K562 (cell line): ENCODE results near the gene UBE2M. TPM values are rescaled to one million over a fixed set of nuclear protein-coding genes. Genes with fewer than 3 reads are reported as not detected.

Experiments used
- CBFA2T3 ChIP-seq: fragments of 450-650 bp; IDR thresholded peaks from 2 replicates; pipeline ENCODE4 v1.6.1; 2017
- E2F4 ChIP-seq: sonication (generic); formaldehyde crosslinking; IDR thresholded peaks from 2 replicates; pipeline ENCODE4 v1.8.0; 2022; ENCODE audit warnings: mild to moderate bottlenecking, low read depth, missing genetic modification reagents
- EWSR1 ChIP-seq: fragments of 450-650 bp; IDR thresholded peaks from 2 replicates; pipeline ENCODE4 v1.6.1; 2018; ENCODE audit warnings: borderline replicate concordance, mild to moderate bottlenecking, low read depth, moderate library complexity; ENCODE audit not compliant: partially characterized antibody
- FOSL1 ChIP-seq: fragments of 200-800 bp; sonication (Bioruptor generic); conservative IDR thresholded peaks from 2 replicates; pipeline ENCODE4 v1.6.1; 2016; ENCODE audit warnings: missing genetic modification characterization, missing compliant biosample characterization
- FOXA1 ChIP-seq: fragments of 450-650 bp; IDR thresholded peaks from 2 replicates; pipeline ENCODE4 v1.6.1; 2016; ENCODE audit warnings: mild to moderate bottlenecking, borderline replicate concordance
- GATA2 ChIP-seq: sonication (generic); formaldehyde crosslinking; IDR thresholded peaks from 2 replicates; pipeline ENCODE4 v1.4.0; 2020; ENCODE audit warnings: mild to moderate bottlenecking, missing genetic modification reagents
- HBP1 ChIP-seq: fragments of 450-650 bp; formaldehyde crosslinking; IDR thresholded peaks from 2 replicates; pipeline ENCODE4 v1.4.0; 2022; ENCODE audit warnings: missing genetic modification characterization
- HMG20B ChIP-seq: fragments of 250-450 bp; sonication (Bioruptor Pico); IDR thresholded peaks from 2 replicates; pipeline ENCODE4 v1.5.0; 2021; ENCODE audit warnings: mild to moderate bottlenecking
- HOMEZ ChIP-seq: fragments of 250-450 bp; sonication (Bioruptor Pico); IDR thresholded peaks from 2 replicates; pipeline ENCODE4 v1.4.0; 2020; ENCODE audit warnings: mild to moderate bottlenecking, moderate library complexity
- MCM3 ChIP-seq: fragments of 450-650 bp; IDR thresholded peaks from 2 replicates; pipeline ENCODE4 v1.6.1; 2016
- MYBL2 ChIP-seq, 2 experiments: fragments of 450-650 bp in 1 of 2; sonication (generic) in 1 of 2; formaldehyde crosslinking in 1 of 2; IDR thresholded peaks; 2 replicates each; pipeline versions ENCODE4 v1.6.1 to v1.8.1; 2017 to 2022; ENCODE audit warnings: borderline replicate concordance in 1 of 2, inconsistent platforms in 1 of 2, low read depth in 1 of 2, mild to moderate bottlenecking in 1 of 2, missing genetic modification reagents in 1 of 2, moderate library complexity in 1 of 2
- NBN ChIP-seq: fragments of 450-650 bp; IDR thresholded peaks from 2 replicates; pipeline ENCODE4 v1.6.1; 2016; ENCODE audit warnings: low read depth, mild to moderate bottlenecking
- NFIX ChIP-seq: fragments of 250-450 bp; sonication (Bioruptor Pico); IDR thresholded peaks from 2 replicates; pipeline ENCODE4 v1.4.0; 2020; ENCODE audit warnings: low read depth, mild to moderate bottlenecking, moderate library complexity
- NRF1 ChIP-seq, 2 experiments: fragments of 450-650 bp; IDR thresholded peaks in 1 of 2; conservative IDR thresholded peaks in 1 of 2; 2 replicates each; pipeline ENCODE4 v1.6.1; 2014; ENCODE audit warnings: mild to moderate bottlenecking in 2 of 2
- SLC30A9 ChIP-seq: fragments of 250-450 bp; sonication (Bioruptor Pico); IDR thresholded peaks from 2 replicates; pipeline ENCODE4 v1.8.0; 2022; ENCODE audit warnings: mild to moderate bottlenecking, moderate library complexity
- SMAD2 ChIP-seq: fragments of 150-350 bp; IDR thresholded peaks from 2 replicates; pipeline ENCODE4 v1.6.1; 2014; ENCODE audit warnings: low read depth, mild to moderate bottlenecking, low read length
- TCF7 ChIP-seq: sonication (generic); IDR thresholded peaks from 2 replicates; pipeline ENCODE4 v1.6.1; 2016; ENCODE audit warnings: antibody characterized with exemption, borderline replicate concordance
- WHSC1 ChIP-seq: IDR thresholded peaks from one replicate; pipeline ENCODE4 v1.6.1; 2012; ENCODE audit warnings: low read length, control low read depth, inconsistent platforms
- ZNF696 ChIP-seq: fragments of 250-450 bp; sonication (Bioruptor Pico); conservative IDR thresholded peaks from 2 replicates; pipeline ENCODE4 v1.4.0; 2020; ENCODE audit warnings: mild to moderate bottlenecking, moderate library complexity
- ZZZ3 ChIP-seq: fragments of 450-650 bp; IDR thresholded peaks from 2 replicates; pipeline ENCODE4 v1.6.1; 2016; ENCODE audit warnings: antibody characterized with exemption, mild to moderate bottlenecking, moderate library complexity
- polyA plus RNA-seq, 8 experiments: library from polyadenylated mRNA; depleted of rRNA in 4 of 8; stranded (reverse) in 5 of 8; unstranded in 3 of 8; fragments of >200 nt; fragmentation: Nextera tagmentation in 2 of 8; fragmentation: Illumina TruSeq in 1 of 8; extraction: Ambion mirVana in 2 of 8; extraction: Trizol in 1 of 8; gene quantifications; 2 replicates each; pipeline versions ENCODE4 v1.2.1 to v1.2.3, GENCODE V29; 2011 to 2014; ENCODE audit warnings: inconsistent platforms in 1 of 8, missing spikeins in 1 of 8
- total RNA-seq, 7 experiments: library from RNA; depleted of rRNA in 6 of 7; stranded (reverse); fragments of >200 nt in 6 of 7; fragmentation: Illumina TruSeq in 2 of 7; extraction: Trizol in 2 of 7; gene quantifications; 2 replicates each; pipeline versions ENCODE4 v1.2.1 to v1.2.3, GENCODE V29; 2011 to 2021; ENCODE audit warnings: low replicate concordance in 1 of 7
- TF ChIP-seq, protein P1 (sequence below): fragments of 450-650 bp; IDR thresholded peaks from 2 replicates; pipeline ENCODE4 v1.6.1; 2016; ENCODE audit warnings: mild to moderate bottlenecking
- TF ChIP-seq, protein P2 (sequence below): IDR thresholded peaks from 2 replicates; pipeline ENCODE4 v1.6.1; 2014; ENCODE audit warnings: antibody characterized with exemption

UBE2M gene
- total and polyA plus RNA-seq, 9 of the 15 experiments (the other 6 are each of a cell fraction or from before 2014, with no cell fraction given) = 0.92 to 163 (median 85.7) TPM

- no peak for TF ChIP-seq HBP1 (CRISPR knock-in tag)
- no peak for TF ChIP-seq ZZZ3
- no peak for TF ChIP-seq E2F4
- TF ChIP-seq, protein P1, sequence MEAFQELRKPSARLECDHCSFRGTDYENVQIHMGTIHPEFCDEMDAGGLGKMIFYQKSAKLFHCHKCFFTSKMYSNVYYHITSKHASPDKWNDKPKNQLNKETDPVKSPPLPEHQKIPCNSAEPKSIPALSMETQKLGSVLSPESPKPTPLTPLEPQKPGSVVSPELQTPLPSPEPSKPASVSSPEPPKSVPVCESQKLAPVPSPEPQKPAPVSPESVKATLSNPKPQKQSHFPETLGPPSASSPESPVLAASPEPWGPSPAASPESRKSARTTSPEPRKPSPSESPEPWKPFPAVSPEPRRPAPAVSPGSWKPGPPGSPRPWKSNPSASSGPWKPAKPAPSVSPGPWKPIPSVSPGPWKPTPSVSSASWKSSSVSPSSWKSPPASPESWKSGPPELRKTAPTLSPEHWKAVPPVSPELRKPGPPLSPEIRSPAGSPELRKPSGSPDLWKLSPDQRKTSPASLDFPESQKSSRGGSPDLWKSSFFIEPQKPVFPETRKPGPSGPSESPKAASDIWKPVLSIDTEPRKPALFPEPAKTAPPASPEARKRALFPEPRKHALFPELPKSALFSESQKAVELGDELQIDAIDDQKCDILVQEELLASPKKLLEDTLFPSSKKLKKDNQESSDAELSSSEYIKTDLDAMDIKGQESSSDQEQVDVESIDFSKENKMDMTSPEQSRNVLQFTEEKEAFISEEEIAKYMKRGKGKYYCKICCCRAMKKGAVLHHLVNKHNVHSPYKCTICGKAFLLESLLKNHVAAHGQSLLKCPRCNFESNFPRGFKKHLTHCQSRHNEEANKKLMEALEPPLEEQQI = no peak
- TF ChIP-seq, protein P2, sequence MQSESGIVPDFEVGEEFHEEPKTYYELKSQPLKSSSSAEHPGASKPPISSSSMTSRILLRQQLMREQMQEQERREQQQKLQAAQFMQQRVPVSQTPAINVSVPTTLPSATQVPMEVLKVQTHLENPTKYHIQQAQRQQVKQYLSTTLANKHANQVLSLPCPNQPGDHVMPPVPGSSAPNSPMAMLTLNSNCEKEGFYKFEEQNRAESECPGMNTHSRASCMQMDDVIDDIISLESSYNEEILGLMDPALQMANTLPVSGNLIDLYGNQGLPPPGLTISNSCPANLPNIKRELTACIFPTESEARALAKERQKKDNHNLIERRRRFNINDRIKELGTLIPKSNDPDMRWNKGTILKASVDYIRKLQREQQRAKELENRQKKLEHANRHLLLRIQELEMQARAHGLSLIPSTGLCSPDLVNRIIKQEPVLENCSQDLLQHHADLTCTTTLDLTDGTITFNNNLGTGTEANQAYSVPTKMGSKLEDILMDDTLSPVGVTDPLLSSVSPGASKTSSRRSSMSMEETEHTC = peak; percentile 42; the same call in 1 of the 2 replicates
- TF ChIP-seq HMG20B (CRISPR knock-in tag) = no peak
- peak; percentile 76 for TF ChIP-seq GATA2
- no peak for TF ChIP-seq HOMEZ (CRISPR knock-in tag)
- TF ChIP-seq NBN = no peak
- TF ChIP-seq ZNF696 (CRISPR knock-in tag) = no peak
- no peak for TF ChIP-seq WHSC1
- TF ChIP-seq NRF1 (conservative IDR thresholded peaks at IDR 0.05 in 1 of 2, IDR thresholded peaks at IDR 0.05 in 1 of 2) = peak; percentile 76 to 81
- TF ChIP-seq CBFA2T3 = peak; percentile 72
- TF ChIP-seq EWSR1 = no peak
- no peak for TF ChIP-seq MYBL2 (IDR thresholded peaks at IDR 0.05; ENCODE audit: low read depth)
- TF ChIP-seq MYBL2 (CRISPR knock-in tag; IDR thresholded peaks at IDR 0.05; ENCODE audit: borderline replicate concordance) = no peak
- TF ChIP-seq NFIX (CRISPR knock-in tag) = no peak
- peak; percentile 29; the same call in 1 of the 2 replicates for TF ChIP-seq FOSL1 (tag)
- no peak for TF ChIP-seq MCM3
- TF ChIP-seq TCF7 = 0 out of 2 replicates have a peak, but pooled peaks have one; percentile 4
- TF ChIP-seq SLC30A9 (CRISPR knock-in tag) = no peak
- no peak for TF ChIP-seq FOXA1
- no peak for TF ChIP-seq SMAD2
Observed at GRCh38 chr19:58509731-58510083, 48.7 kb downstream of the UBE2M start (continued).
